Vagina (tissue), 2 donors: Measurements from ENCODE around the gene IL10RA. TPM values are rescaled to one million over a fixed set of nuclear protein-coding genes. Genes with fewer than 3 reads are reported as not detected.

ENCODE experiments used
- DNase-seq, 2 donors: peaks; one replicate each; pipeline ENCODE4 v3.0.0-alpha.2; 2017; ENCODE audit errors: extremely low spot score in 2 of 2
- H3K27ac ChIP-seq: fragments of 200-600 bp; sonication (generic); one replicate; pipeline ENCODE4 v1.5.1; 2019
- H3K27me3 ChIP-seq: fragments of 200-600 bp; sonication (generic); one replicate; pipeline ENCODE4 v1.5.1; 2019
- H3K36me3 ChIP-seq, 2 donors: fragments of 200-600 bp; sonication (generic); one replicate each; pipeline ENCODE4 v1.5.1; 2017 to 2019
- H3K4me1 ChIP-seq: fragments of 200-600 bp; sonication (generic); one replicate; pipeline ENCODE4 v1.5.1; 2019
- H3K4me3 ChIP-seq, 2 donors: fragments of 200-600 bp; sonication (generic); 1 replicate in 1 of 2; 2 replicates in 1 of 2; pipeline ENCODE4 v1.5.1; 2016 to 2019
- H3K9me3 ChIP-seq: fragments of 200-600 bp; sonication (generic); one replicate; pipeline ENCODE4 v1.5.1; 2019
- CTCF ChIP-seq, 3 experiments: fragments of 450-650 bp in 2 of 3; fragments of 200-600 bp in 1 of 3; sonication (generic) in 1 of 3; IDR thresholded peaks; one replicate each; pipeline ENCODE4 v1.5.1; 2017 to 2019; ENCODE audit warnings: antibody characterized with exemption in 3 of 3, mild to moderate bottlenecking in 2 of 3, moderate library complexity in 2 of 3
- POLR2A ChIP-seq, 2 donors: fragments of 450-650 bp; IDR thresholded peaks; one replicate each; pipeline ENCODE4 v1.6.1; 2017; ENCODE audit warnings: antibody characterized with exemption in 2 of 2, mild to moderate bottlenecking in 2 of 2, moderate library complexity in 2 of 2
- POLR2AphosphoS5 ChIP-seq, 2 donors: sonication (generic); formaldehyde crosslinking; IDR thresholded peaks; one replicate each; pipeline ENCODE4 v1.9.0; 2017; ENCODE audit warnings: antibody characterized with exemption in 2 of 2, mild to moderate bottlenecking in 2 of 2, low read depth in 1 of 2; ENCODE audit not compliant: insufficient read depth in 1 of 2
- intact Hi-C: fragments of 100-400 bp; cut with DNase I; formaldehyde crosslinking; loops from one replicate; pipeline ENCODE4 v1.15.1; 2023
- total RNA-seq: library from RNA; depleted of rRNA; stranded (reverse); fragments of >200 nt; gene quantifications from one replicate; pipeline ENCODE4 v1.2.3, GENCODE V29; 2016

The IL10RA gene
- total RNA-seq, 1 donor from 2014 or later = 29.0 TPM

DNA sequence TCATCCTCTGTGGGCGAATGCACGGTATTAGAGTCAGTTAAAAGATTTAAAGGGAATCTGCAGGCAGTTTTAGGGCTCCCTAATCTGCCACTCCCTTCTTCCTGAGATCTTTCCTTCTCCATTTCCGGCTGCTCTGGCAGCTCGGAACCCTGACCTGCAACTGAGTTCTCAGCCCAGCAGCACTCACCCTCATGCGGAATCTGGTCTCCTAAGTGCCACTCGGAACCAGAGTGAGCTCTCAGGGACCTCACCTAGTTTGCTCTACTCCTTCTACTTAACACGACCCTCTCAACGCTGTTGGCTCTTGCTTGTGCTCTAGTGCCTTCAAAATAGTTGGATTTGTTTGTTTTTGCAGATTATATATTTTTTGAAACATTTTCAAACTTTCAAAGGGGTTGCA lies 19.3 kb upstream of the IL10RA start:
- no peak overlapping the region for H3K27ac ChIP-seq
- no peak for TF ChIP-seq POLR2A (IDR thresholded peaks at IDR 0.05)
- TF ChIP-seq POLR2AphosphoS5 (IDR thresholded peaks at IDR 0.05; ENCODE audit: insufficient read depth in 1 of 2, low read depth in 1 of 2) = no peak
- H3K4me1 ChIP-seq = no peaks in the 10 kb centered on the region
- H3K9me3 ChIP-seq = no peaks in the 10 kb centered on the region
- DNase-seq = no peak
- no peaks in the 10 kb centered on the region for H3K36me3 ChIP-seq
- intact Hi-C loops = no loop called here
- no peak overlapping the region for H3K4me3 ChIP-seq
- H3K27me3 ChIP-seq = no peaks in the 10 kb centered on the region

DNA sequence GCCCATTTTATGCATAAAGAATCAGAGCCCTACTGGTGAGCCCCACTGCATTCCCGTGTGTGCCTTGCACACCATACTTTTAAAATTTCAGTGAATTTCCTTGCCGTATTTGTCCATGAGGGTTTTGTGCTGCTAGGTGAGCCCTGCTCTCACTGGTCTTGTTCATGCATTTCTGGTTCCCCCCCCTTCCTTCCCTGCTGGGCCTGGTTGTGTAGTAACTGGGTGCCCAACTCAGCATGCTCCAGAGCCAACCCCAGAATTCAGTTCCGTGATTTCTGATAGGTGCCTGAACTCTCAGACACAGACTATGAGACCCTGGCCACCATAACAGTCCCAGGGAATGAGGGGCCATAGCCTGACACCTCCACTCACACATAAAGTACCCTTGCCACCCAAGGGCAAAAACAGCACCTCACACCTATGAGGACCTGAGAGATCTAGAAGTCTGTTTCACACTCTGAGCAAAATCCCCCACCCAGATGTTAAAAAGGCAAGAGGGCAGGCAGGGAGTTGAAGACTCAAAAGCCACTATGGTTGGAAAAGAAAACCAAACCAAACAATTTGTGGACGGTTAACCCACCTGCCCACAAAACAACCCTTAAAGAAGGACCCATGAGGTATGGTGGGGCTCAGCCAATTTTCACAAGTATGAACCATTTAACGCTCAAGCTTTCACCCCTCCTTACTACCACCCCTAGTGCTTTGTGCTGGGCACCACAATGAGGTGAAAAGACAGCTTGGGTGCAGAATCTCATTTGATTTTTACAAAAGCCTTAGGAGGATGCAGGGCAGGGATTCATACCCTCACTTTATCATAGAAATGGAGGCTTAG lies 16.8 kb upstream of the IL10RA start:
- no peak for TF ChIP-seq CTCF (IDR thresholded peaks at IDR 0.05)
- no peak for TF ChIP-seq POLR2A (IDR thresholded peaks at IDR 0.05)
- TF ChIP-seq POLR2AphosphoS5 (IDR thresholded peaks at IDR 0.05; ENCODE audit: insufficient read depth in 1 of 2, low read depth in 1 of 2) = no peak
- peak in 1 of 2 donors; percentile 58 for DNase-seq
- Histone ChIP-seq H3K27me3 (no peaks in the 10 kb centered on the region), H3K27ac (no peak overlapping the region), H3K9me3 (no peaks in the 10 kb centered on the region), H3K4me3 (no peak overlapping the region), H3K36me3 (no peaks in the 10 kb centered on the region), H3K4me1 (no peaks in the 10 kb centered on the region)
- intact Hi-C loops = no loop called here

DNA sequence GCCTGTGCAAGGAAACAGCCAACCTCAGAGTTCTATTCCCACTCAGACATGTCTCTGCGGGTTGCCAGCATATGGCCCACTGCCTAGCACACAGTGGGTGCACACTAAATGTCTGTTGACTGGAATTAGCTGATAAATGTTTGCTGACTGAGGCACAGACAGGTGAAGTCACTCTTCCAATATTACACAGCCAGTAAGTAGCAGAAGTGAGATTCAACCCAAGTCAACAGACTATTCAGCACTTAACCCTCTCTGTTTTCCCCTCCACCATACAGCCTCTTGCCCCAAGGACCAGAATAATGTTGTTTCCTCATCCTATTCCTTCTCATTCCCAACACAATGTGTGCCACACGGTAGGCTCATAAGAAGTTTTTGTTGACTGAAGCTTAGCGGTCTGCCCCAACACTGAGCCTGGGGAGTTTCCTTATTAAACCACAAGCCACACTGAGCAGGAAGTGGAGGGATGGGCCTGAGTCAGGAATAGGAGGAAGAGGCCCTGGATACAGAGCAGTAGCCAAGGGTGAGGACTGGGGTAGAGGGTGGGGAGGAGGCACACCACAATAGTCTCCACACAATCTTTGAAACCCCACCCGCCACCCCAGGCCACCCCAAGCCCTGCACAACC lies 15.7 kb upstream of the IL10RA start:
- H3K27me3 ChIP-seq = no peaks in the 10 kb centered on the region
- no peaks in the 10 kb centered on the region for H3K36me3 ChIP-seq
- intact Hi-C loops = no loop called here
- H3K27ac ChIP-seq = no peak overlapping the region
- DNase-seq = no peak
- no peaks in the 10 kb centered on the region for H3K4me1 ChIP-seq
- no peak for TF ChIP-seq POLR2A (IDR thresholded peaks at IDR 0.05)
- no peak for TF ChIP-seq CTCF (IDR thresholded peaks at IDR 0.05)
- no peak for TF ChIP-seq POLR2AphosphoS5 (IDR thresholded peaks at IDR 0.05; ENCODE audit: insufficient read depth in 1 of 2, low read depth in 1 of 2)
- H3K4me3 ChIP-seq = no peak overlapping the region
- H3K9me3 ChIP-seq = no peaks in the 10 kb centered on the region

GRCh38 chr11:117972044-117972443 lies 14.2 kb upstream of the IL10RA start:
- H3K27me3 ChIP-seq = no peaks in the 10 kb centered on the region
- no peak overlapping the region for H3K27ac ChIP-seq
- intact Hi-C loops = no loop called here
- no peaks in the 10 kb centered on the region for H3K9me3 ChIP-seq
- peak in 1 of 2 donors; percentile 58 for DNase-seq
- H3K4me1 ChIP-seq = no peaks in the 10 kb centered on the region
- H3K36me3 ChIP-seq = no peaks in the 10 kb centered on the region
- no peak overlapping the region for H3K4me3 ChIP-seq
- no peak for TF ChIP-seq POLR2AphosphoS5 (IDR thresholded peaks at IDR 0.05; ENCODE audit: insufficient read depth in 1 of 2, low read depth in 1 of 2)
- no peak for TF ChIP-seq POLR2A (IDR thresholded peaks at IDR 0.05)
- TF ChIP-seq CTCF (IDR thresholded peaks at IDR 0.05) = no peak

DNA sequence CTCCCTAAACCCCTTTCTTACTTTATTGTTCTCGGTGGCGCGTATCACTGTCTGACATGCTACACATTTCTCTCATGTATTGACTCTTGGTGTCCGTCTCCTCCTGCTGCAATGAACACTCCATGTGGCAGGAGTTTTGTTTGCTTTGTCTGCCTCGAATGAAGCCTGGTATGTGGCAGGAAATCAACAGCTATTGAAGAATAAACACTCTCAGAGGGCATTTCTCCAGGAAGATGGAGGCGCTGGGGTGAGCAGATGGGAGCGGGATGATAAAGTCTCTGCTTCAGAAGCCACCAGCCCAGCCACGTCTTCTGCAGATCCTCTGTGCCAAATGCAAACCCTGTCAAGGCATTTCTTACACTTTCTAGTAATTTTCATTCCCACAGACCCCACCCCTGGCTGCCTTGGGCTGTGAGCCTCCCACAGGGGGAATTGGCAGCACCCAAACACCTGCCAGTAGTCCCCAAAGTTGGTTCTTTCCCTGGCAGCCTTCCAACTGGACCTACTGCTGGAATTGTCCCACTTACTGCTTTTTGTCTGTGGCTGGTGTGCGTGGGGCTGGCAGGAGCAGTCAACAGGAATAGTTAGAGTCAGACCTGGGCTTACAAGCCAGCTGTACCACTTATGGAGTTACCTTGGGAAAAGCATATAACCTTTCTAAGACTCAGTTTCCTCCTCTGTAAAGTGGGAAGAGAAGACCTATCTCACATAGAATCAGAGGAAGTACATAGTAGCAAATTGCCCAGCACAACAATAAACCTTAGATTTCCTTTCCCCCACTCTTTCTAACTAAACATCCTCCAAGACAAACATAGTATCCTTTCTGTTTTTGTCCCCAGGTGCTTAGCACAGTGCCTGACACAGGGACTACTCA lies 13.3 kb upstream of the IL10RA start:
- no peak overlapping the region for H3K4me3 ChIP-seq
- H3K9me3 ChIP-seq = no peaks in the 10 kb centered on the region
- no peaks in the 10 kb centered on the region for H3K36me3 ChIP-seq
- DNase-seq = peak in 1 of 2 donors; percentile 75
- no peak overlapping the region for H3K27ac ChIP-seq
- TF ChIP-seq POLR2AphosphoS5 (IDR thresholded peaks at IDR 0.05; ENCODE audit: insufficient read depth in 1 of 2, low read depth in 1 of 2) (no peak), POLR2A (IDR thresholded peaks at IDR 0.05) (no peak), CTCF (IDR thresholded peaks at IDR 0.05) (no peak)
- no peaks in the 10 kb centered on the region for H3K4me1 ChIP-seq
- H3K27me3 ChIP-seq = no peaks in the 10 kb centered on the region
- intact Hi-C loops = no loop called here
